Central memory CD8-positive, alpha-beta T cell (primary cell): Measurements from ENCODE around the gene KRTAP9-9.
"Not testable (repeated sequence)": the region's sequence is repeated elsewhere in the genome, so short reads cannot be mapped to it uniquely, and the experiment has no call there.

Experiments used
- ATAC-seq: fragments of 150-1000 bp; cut with Tn5 transposase; replicated peaks from 2 replicates; pipeline ENCODE4 v1.10.0; 2022; ENCODE audit warnings: mild to moderate bottlenecking, moderate FRiP score, moderate number of reproducible peaks; ENCODE audit not compliant: poor library complexity, severe bottlenecking; ENCODE audit errors: extremely low read depth
- DNase-seq, 2 donors: peaks; one replicate each; pipeline ENCODE4 v3.0.0; 2021; ENCODE audit warnings: low spot score in 2 of 2
- H3K27ac Mint-ChIP-seq: one replicate; pipeline ENCODE4 v1.8.0; 2022; ENCODE audit warnings: low read depth, mild to moderate bottlenecking, moderate library complexity, mixed read lengths
- H3K27me3 Mint-ChIP-seq: one replicate; pipeline ENCODE4 v1.8.0; 2022; ENCODE audit warnings: mixed read lengths
- H3K36me3 Mint-ChIP-seq: one replicate; pipeline ENCODE4 v1.8.0; 2022; ENCODE audit warnings: mild to moderate bottlenecking, moderate library complexity, mixed read lengths; ENCODE audit not compliant: insufficient read depth
- H3K4me1 Mint-ChIP-seq: one replicate; pipeline ENCODE4 v1.8.0; 2022; ENCODE audit warnings: mixed read lengths
- H3K4me3 Mint-ChIP-seq: one replicate; pipeline ENCODE4 v1.8.0; 2022; ENCODE audit warnings: mild to moderate bottlenecking, moderate library complexity, mixed read lengths
- H3K9me3 Mint-ChIP-seq: one replicate; pipeline ENCODE4 v1.8.0; 2022; ENCODE audit warnings: mixed read lengths

The KRTAP9-9 gene

GRCh38 chr17:41255381-41256290 lies at the start of gene KRTAP9-9:
Gene KRTAP9-9 (plus strand): TSS chr17:41255384.
- H3K9me3 Mint-ChIP-seq, H3K36me3 Mint-ChIP-seq: not testable (repeated sequence)
- peaks cover 82% of the 10 kb centered on the region for H3K27me3 Mint-ChIP-seq

GRCh38 chr17:41211845-41212466 lies 43.2 kb upstream of the KRTAP9-9 start:
- peaks cover 91% of the 10 kb centered on the region for H3K27me3 Mint-ChIP-seq
- no peak overlapping the region for H3K4me3 Mint-ChIP-seq
- H3K36me3 Mint-ChIP-seq: peaks cover 2% of the 10 kb centered on the region
- H3K4me1 Mint-ChIP-seq: no peaks in the 10 kb centered on the region
- no peaks in the 10 kb centered on the region for H3K9me3 Mint-ChIP-seq
- H3K27ac Mint-ChIP-seq: no peak overlapping the region
- ATAC-seq: no peak
- DNase-seq: no peak

More at GRCh38 chr17:41255381-41256290, at the start of gene KRTAP9-9:
- not testable (repeated sequence) for ATAC-seq, DNase-seq, H3K27ac Mint-ChIP-seq, H3K4me1 Mint-ChIP-seq, H3K4me3 Mint-ChIP-seq

GRCh38 chr17:41212524-41213169 lies 42.5 kb upstream of the KRTAP9-9 start:
- H3K36me3 Mint-ChIP-seq: peaks cover 2% of the 10 kb centered on the region
- ATAC-seq (no peak), DNase-seq (no peak)
- no peak overlapping the region for H3K27ac Mint-ChIP-seq
- H3K4me3 Mint-ChIP-seq: no peak overlapping the region
- H3K9me3 Mint-ChIP-seq: no peaks in the 10 kb centered on the region
- H3K27me3 Mint-ChIP-seq: peaks cover 92% of the 10 kb centered on the region
- H3K4me1 Mint-ChIP-seq: no peaks in the 10 kb centered on the region

- Mint-ChIP-seq H3K27ac (no peak overlapping the region), H3K36me3 (no peaks in the 10 kb centered on the region), H3K9me3 (peaks cover 5% of the 10 kb centered on the region), H3K4me1 (no peaks in the 10 kb centered on the region), H3K4me3 (no peak overlapping the region), H3K27me3 (peaks cover 87% of the 10 kb centered on the region)
- ATAC-seq (no peak), DNase-seq (no peak)
Observed at GRCh38 chr17:41215681-41216080, 39.5 kb upstream of the KRTAP9-9 start.

GRCh38 chr17:41223821-41224220 lies 31.4 kb upstream of the KRTAP9-9 start:
- H3K9me3 Mint-ChIP-seq: peaks cover 5% of the 10 kb centered on the region
- no peak overlapping the region for H3K27ac Mint-ChIP-seq
- no peak overlapping the region for H3K4me3 Mint-ChIP-seq
- no peaks in the 10 kb centered on the region for H3K4me1 Mint-ChIP-seq
- peaks cover 35% of the 10 kb centered on the region for H3K27me3 Mint-ChIP-seq
- DNase-seq (no peak), ATAC-seq (no peak)
- H3K36me3 Mint-ChIP-seq: peaks cover 2% of the 10 kb centered on the region

- Mint-ChIP-seq H3K4me3 (no peak overlapping the region), H3K9me3 (no peaks in the 10 kb centered on the region), H3K4me1 (no peaks in the 10 kb centered on the region), H3K36me3 (peaks cover 2% of the 10 kb centered on the region), H3K27me3 (peaks cover 26% of the 10 kb centered on the region), H3K27ac (no peak overlapping the region)
- ATAC-seq: no peak
- no peak for DNase-seq
Observed at GRCh38 chr17:41226051-41226450, 29.1 kb upstream of the KRTAP9-9 start.

- not testable (repeated sequence) for H3K4me3 Mint-ChIP-seq, H3K27ac Mint-ChIP-seq, H3K4me1 Mint-ChIP-seq, ATAC-seq, DNase-seq, H3K9me3 Mint-ChIP-seq, H3K36me3 Mint-ChIP-seq
- peaks cover 26% of the 10 kb centered on the region for H3K27me3 Mint-ChIP-seq
Observed at GRCh38 chr17:41226598-41227095, 28.5 kb upstream of the KRTAP9-9 start, which contains the start of gene KRTAP9-2. Gene KRTAP9-2 (plus strand): TSS chr17:41226648. CDS start chr17:41226655, 7 bp downstream.

GRCh38 chr17:41230094-41230493 lies 25.1 kb upstream of the KRTAP9-9 start:
- Mint-ChIP-seq H3K27me3 (peaks cover 42% of the 10 kb centered on the region), H3K4me3 (no peak overlapping the region), H3K9me3 (no peaks in the 10 kb centered on the region), H3K36me3 (peaks cover 2% of the 10 kb centered on the region), H3K4me1 (no peaks in the 10 kb centered on the region), H3K27ac (no peak overlapping the region)
- no peak for DNase-seq
- ATAC-seq: no peak

- DNase-seq (no peak), ATAC-seq (no peak)
- H3K9me3 Mint-ChIP-seq: no peaks in the 10 kb centered on the region
- peaks cover 2% of the 10 kb centered on the region for H3K36me3 Mint-ChIP-seq
- peaks cover 56% of the 10 kb centered on the region for H3K27me3 Mint-ChIP-seq
- no peak overlapping the region for H3K4me3 Mint-ChIP-seq
- no peaks in the 10 kb centered on the region for H3K4me1 Mint-ChIP-seq
- H3K27ac Mint-ChIP-seq: no peak overlapping the region
Observed at GRCh38 chr17:41231731-41232130, 23.5 kb upstream of the KRTAP9-9 start.

GRCh38 chr17:41232399-41233105 lies 22.6 kb upstream of the KRTAP9-9 start, which contains the start of gene KRTAP9-3:
Gene KRTAP9-3 (plus strand): TSS chr17:41232449. CDS start chr17:41232502, 53 bp downstream.
- H3K4me3 Mint-ChIP-seq, H3K36me3 Mint-ChIP-seq, H3K9me3 Mint-ChIP-seq, DNase-seq, H3K4me1 Mint-ChIP-seq, ATAC-seq: not testable (repeated sequence)
- Mint-ChIP-seq H3K27me3 (peaks cover 57% of the 10 kb centered on the region), H3K27ac (peak within 1 kb of the TSS; percentile 32)

GRCh38 chr17:41237116-41237515 lies 18.1 kb upstream of the KRTAP9-9 start:
- H3K9me3 Mint-ChIP-seq, H3K4me1 Mint-ChIP-seq, DNase-seq, ATAC-seq, H3K4me3 Mint-ChIP-seq, H3K36me3 Mint-ChIP-seq, H3K27ac Mint-ChIP-seq: not testable (repeated sequence)
- peaks cover 60% of the 10 kb centered on the region for H3K27me3 Mint-ChIP-seq

- ATAC-seq, H3K9me3 Mint-ChIP-seq, DNase-seq, H3K4me1 Mint-ChIP-seq, H3K27ac Mint-ChIP-seq, H3K36me3 Mint-ChIP-seq, H3K4me3 Mint-ChIP-seq: not testable (repeated sequence)
- H3K27me3 Mint-ChIP-seq: peaks cover 56% of the 10 kb centered on the region
Observed at GRCh38 chr17:41237949-41238437, 17.2 kb upstream of the KRTAP9-9 start, which contains the start of gene KRTAP9-8. Gene KRTAP9-8 (plus strand): TSS chr17:41237999. CDS start chr17:41238052, 53 bp downstream.
